Activated B cell treated with CpG ODN at 0.5 μM for 24 hours (primary cell): ENCODE results near the gene TWNK. TPM values are rescaled to one million over a fixed set of nuclear protein-coding genes. Genes with fewer than 3 reads are reported as not detected.

Experiments
- ATAC-seq: fragments of 200-7000 bp; cut with Tn5 transposase; one replicate; pipeline ENCODE4 v1.10.0; 2021; ENCODE audit warnings: low read depth, mild to moderate bottlenecking, moderate library complexity
- CTCF ChIA-PET: fragments of 350-600 bp; sonication (Branson Sonifier 250); formaldehyde crosslinking; loops from one replicate; lab custom pipeline; 2021; ENCODE audit warnings: antibody characterized with exemption; lab: Charles Lee
- POLR2A ChIA-PET: fragments of 350-600 bp; sonication (Branson Sonifier 250); formaldehyde crosslinking; loops from one replicate; lab custom pipeline; 2021; ENCODE audit warnings: antibody characterized with exemption; lab: Charles Lee
- DNase-seq: peaks from one replicate; pipeline ENCODE4 v3.0.0; 2022
- H3K27ac Mint-ChIP-seq: one replicate; pipeline ENCODE4 v1.8.0; 2020; ENCODE audit warnings: mixed read lengths
- H3K27me3 Mint-ChIP-seq: one replicate; pipeline ENCODE4 v1.8.0; 2021; ENCODE audit warnings: mixed read lengths
- H3K36me3 Mint-ChIP-seq: one replicate; pipeline ENCODE4 v1.8.0; 2021; ENCODE audit warnings: low read depth, mixed read lengths
- H3K4me1 Mint-ChIP-seq: one replicate; pipeline ENCODE4 v1.8.0; 2021; ENCODE audit warnings: mixed read lengths
- H3K4me3 Mint-ChIP-seq: one replicate; pipeline ENCODE4 v1.8.0; 2020; ENCODE audit warnings: mild to moderate bottlenecking, mixed read lengths
- H3K9me3 Mint-ChIP-seq: one replicate; pipeline ENCODE4 v1.8.0; 2020; ENCODE audit warnings: mixed read lengths
- CTCF ChIP-seq: fragments of 200-600 bp; IDR thresholded peaks from one replicate; pipeline ENCODE4 v1.8.0; 2022; ENCODE audit warnings: antibody characterized with exemption, mild to moderate bottlenecking
- intact Hi-C: fragments of 100-400 bp; cut with micrococcal nuclease; formaldehyde crosslinking; loops from one replicate; pipeline ENCODE4 v1.15.1; 2024
- total RNA-seq: library from RNA; stranded (reverse); gene quantifications from 2 replicates; pipeline ENCODE4 v1.2.3, GENCODE V29; 2022

Gene TWNK
- total RNA-seq, 1 donor from 2014 or later, result 19.2 TPM

- TF ChIP-seq CTCF, result no peak
- Mint-ChIP-seq H3K4me3 (no peak overlapping the region), H3K36me3 (peaks cover 5% of the 10 kb centered on the region), H3K27me3 (peaks cover 19% of the 10 kb centered on the region), H3K27ac (no peak overlapping the region), H3K9me3 (no peaks in the 10 kb centered on the region), H3K4me1 (peaks cover 20% of the 10 kb centered on the region)
- POLR2A ChIA-PET, result interaction anchor here (0.7 to 1.0 kb wide), 2 partner anchors 14 to 67 kb away, joined by 3 to 4 read pairs; no protein-coding TSS in a partner anchor
- CTCF ChIA-PET, result interaction anchor here (1.0 to 5.8 kb wide), 3 partner anchors 10 to 31 kb away, joined by 4 to 20 read pairs (median 4); no protein-coding TSS in a partner anchor
- intact Hi-C loops, result no loop called here
- DNase-seq, result no peak
- ATAC-seq, result no peak
Measured at GRCh38 chr10:101028446-101029337, 41.3 kb downstream of the TWNK start.

- Mint-ChIP-seq H3K4me3 (no peak overlapping the region), H3K4me1 (peaks cover 20% of the 10 kb centered on the region), H3K27me3 (peaks cover 19% of the 10 kb centered on the region), H3K27ac (no peak overlapping the region), H3K9me3 (no peaks in the 10 kb centered on the region), H3K36me3 (peaks cover 5% of the 10 kb centered on the region)
- no peak for ATAC-seq
- no peak for DNase-seq
- no peak for TF ChIP-seq CTCF
- ChIA-PET CTCF (interaction anchor here (1.0 to 5.8 kb wide), 5 partner anchors 11 to 32 kb away, joined by 4 to 24 read pairs (median 12); no protein-coding TSS in a partner anchor), POLR2A (interaction anchor here (0.6 to 1.0 kb wide), 2 partner anchors 66 to 1613 kb away, joined by 3 read pairs; no protein-coding TSS in a partner anchor)
- intact Hi-C loops, result loop anchor here (2.0 kb wide), 1 partner anchor 31 kb away; the partner anchor contains the start of gene LZTS2
Measured at GRCh38 chr10:101029520-101030295, 42.4 kb downstream of the TWNK start.

- ChIA-PET POLR2A (interaction anchor here (0.5 to 2.5 kb wide), 12 partner anchors 11 to 1612 kb away, joined by 3 to 18 read pairs (median 5); partner anchors contain the start of genes KAZALD1 and LZTS2), CTCF (interaction anchor here (1.0 to 5.8 kb wide), 7 partner anchors 11 to 65 kb away, joined by 3 to 24 read pairs (median 5); no protein-coding TSS in a partner anchor)
- Mint-ChIP-seq H3K27me3 (peaks cover 19% of the 10 kb centered on the region), H3K4me3 (peak overlapping the region; percentile 92), H3K4me1 (peaks cover 20% of the 10 kb centered on the region), H3K27ac (peak overlapping the region; percentile 69), H3K36me3 (peaks cover 7% of the 10 kb centered on the region), H3K9me3 (no peaks in the 10 kb centered on the region)
- intact Hi-C loops, result loop anchor here (1.0 to 2.0 kb wide), 4 partner anchors 11 to 32 kb away; partner anchors contain the start of gene LZTS2
- TF ChIP-seq CTCF, result no peak
- DNase-seq (no peak), ATAC-seq (no peak)
Measured at GRCh38 chr10:101030496-101031127, 43.3 kb downstream of the TWNK start.

GRCh38 chr10:101031128-101031795, 43.9 kb downstream of the TWNK start, which contains the start of the genes PDZD7 and SFXN3:
TSS of gene PDZD7 (minus strand) at chr10:101031129. CDS start at chr10:101030219, 910 bp downstream.
TSS of gene SFXN3 (plus strand) at chr10:101031234. CDS start at chr10:101034695, 3,461 bp downstream.
- CTCF ChIA-PET, result interaction anchor here (1.0 to 5.8 kb wide), 7 partner anchors 11 to 64 kb away, joined by 3 to 24 read pairs (median 5); no protein-coding TSS in a partner anchor
- peak; percentile 93 for DNase-seq
- TF ChIP-seq CTCF, result no peak
- H3K9me3 Mint-ChIP-seq, result no peaks in the 10 kb centered on the region
- intact Hi-C loops, result loop anchor here (1.0 to 2.0 kb wide), 4 partner anchors 11 to 32 kb away; partner anchors contain the start of gene LZTS2
- POLR2A ChIA-PET, result interaction anchor here (0.5 to 2.5 kb wide), 14 partner anchors 10 to 882 kb away, joined by 3 to 18 read pairs (median 4); partner anchors contain the start of genes KAZALD1 and LZTS2
- peak within 1 kb of the TSS; percentile 92 for H3K4me3 Mint-ChIP-seq
- peak within 1 kb of the TSS; percentile 69 for H3K27ac Mint-ChIP-seq
- H3K27me3 Mint-ChIP-seq, result peaks cover 19% of the 10 kb centered on the region
- H3K4me1 Mint-ChIP-seq, result peaks cover 20% of the 10 kb centered on the region
- peaks cover 13% of the 10 kb centered on the region for H3K36me3 Mint-ChIP-seq
- peak; percentile 91 for ATAC-seq
